Stimulated activated CD4-positive, alpha-beta T cell treated with anti-CD3 and anti-CD28 coated beads, TNF-alpha, amount 100 ng/mL, for 48 hours (primary cell): ENCODE measurements around the gene CTNNBL1.

Source experiments
- DNase-seq, 3 donors: peaks; one replicate each; pipeline ENCODE4 v3.0.0-alpha.2; 2020; ENCODE audit warnings: low read depth in 3 of 3

CTNNBL1 gene

DNA sequence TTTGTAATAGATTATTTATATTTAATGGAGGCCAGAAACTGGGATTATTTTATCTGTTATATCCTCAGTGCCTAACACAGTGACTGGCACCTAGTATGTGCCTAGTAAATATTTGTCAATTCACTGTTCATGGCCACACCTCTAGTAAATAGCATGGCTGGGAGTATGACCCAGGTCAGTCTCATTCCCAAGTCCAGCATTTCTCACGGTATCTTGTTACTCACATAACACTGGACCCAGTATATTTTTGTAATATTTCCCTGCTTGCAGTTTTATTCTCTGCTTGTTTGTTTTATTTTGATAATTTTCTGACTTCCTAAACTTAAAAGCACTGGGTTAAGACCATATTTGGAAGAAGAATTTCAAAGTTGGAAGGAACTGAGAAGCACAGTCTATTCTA, 47.7 kb downstream of the CTNNBL1 start:
- no peak for DNase-seq

DNA sequence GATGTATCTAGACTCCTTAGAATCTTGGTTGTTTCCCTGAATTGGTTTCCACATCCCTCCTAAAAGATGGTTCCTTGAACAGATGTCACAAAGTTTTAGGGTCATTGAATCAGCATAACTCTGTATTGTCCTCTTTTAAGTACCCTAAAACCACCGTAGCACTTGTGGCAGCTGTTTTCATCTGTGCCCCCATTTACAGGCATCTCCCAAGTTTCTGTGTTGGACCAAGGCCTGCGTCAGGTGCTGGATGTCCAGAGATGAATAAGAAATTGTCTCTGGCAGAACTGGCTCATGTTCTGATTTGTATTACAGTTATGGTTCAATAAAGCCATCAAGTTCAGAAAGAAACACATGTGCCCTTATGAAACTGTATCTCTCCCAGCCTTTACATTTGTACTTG, 48.3 kb downstream of the CTNNBL1 start:
- no peak for DNase-seq

DNA sequence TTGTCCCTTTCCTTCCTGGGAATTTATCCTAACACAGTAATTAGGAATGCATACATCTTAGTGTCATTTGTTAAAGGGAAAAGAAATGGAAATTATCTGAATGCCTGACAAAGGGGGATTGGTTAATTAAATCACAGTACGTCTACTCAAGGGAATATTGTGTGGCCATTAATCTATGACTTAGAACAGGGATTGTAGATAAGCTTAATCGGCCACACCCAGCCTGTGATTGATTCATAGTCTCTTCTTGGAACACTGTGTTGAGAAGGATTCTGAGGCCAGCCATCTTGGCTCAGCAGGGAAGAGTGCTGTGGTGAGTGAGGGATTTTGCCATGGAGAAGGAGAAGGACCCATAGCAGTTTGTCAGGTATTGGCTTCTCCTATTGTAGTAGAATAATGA, 50.5 kb downstream of the CTNNBL1 start:
- no peak for DNase-seq

DNA sequence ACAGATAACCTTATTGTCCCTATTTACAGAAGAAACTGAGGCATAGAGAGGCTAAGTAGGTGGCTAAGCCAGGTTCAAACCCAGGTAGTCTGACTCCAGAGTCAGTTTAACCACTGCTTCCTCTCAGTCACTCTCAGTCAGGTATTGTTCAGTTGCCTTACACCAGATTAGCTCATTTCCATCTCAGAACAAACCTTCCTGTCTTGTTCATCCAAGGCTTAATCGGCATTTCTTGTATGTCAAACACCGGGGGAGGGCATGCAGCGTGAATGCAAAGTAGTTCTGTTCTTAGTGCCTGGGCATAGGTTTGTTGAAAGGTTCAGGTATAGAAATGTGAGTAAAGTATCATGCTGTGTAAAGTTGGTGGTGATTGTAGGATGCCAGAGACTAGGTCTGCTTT, 51.7 kb downstream of the CTNNBL1 start:
- DNase-seq: peak in 1 of 3 donors; percentile 18

DNA sequence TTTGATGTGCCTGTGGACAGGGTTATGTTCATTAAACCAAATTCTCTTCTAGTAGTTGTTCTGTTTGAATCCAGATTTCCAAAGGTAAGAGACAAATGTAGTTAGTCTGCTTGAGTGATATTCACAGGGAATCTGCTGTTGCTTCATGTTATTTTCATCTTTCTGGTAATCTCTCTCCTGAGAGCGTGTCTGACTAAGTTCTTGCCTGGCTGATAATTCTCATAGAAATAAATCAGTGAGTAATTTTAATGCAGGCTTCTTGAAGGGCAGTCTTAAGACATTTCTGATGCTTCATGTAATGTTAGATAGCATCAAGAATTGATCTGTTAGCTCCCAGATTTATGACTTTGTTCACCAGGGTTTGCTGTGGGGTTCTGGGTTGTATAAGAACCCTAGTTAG, 54.2 kb downstream of the CTNNBL1 start:
- DNase-seq: no peak

DNA sequence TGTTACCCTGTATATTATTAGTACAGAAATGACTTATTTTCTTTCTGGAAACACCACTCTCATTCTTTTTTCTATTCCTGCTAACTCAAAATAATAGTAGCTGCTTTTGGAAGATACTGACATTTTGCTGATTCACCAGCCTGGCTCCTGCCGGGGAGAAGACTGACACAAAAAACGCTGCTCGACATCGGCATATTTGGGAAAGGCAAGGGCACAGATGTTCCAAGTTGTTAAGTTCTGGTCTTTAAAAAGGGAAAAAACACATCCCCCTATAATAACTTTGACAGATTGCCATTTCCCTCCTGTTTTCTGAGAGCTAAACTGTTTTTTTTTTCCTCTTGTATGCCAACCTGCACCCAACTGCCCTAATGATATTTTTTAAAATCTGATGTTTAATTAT, 55.4 kb downstream of the CTNNBL1 start:
- no peak for DNase-seq

DNA sequence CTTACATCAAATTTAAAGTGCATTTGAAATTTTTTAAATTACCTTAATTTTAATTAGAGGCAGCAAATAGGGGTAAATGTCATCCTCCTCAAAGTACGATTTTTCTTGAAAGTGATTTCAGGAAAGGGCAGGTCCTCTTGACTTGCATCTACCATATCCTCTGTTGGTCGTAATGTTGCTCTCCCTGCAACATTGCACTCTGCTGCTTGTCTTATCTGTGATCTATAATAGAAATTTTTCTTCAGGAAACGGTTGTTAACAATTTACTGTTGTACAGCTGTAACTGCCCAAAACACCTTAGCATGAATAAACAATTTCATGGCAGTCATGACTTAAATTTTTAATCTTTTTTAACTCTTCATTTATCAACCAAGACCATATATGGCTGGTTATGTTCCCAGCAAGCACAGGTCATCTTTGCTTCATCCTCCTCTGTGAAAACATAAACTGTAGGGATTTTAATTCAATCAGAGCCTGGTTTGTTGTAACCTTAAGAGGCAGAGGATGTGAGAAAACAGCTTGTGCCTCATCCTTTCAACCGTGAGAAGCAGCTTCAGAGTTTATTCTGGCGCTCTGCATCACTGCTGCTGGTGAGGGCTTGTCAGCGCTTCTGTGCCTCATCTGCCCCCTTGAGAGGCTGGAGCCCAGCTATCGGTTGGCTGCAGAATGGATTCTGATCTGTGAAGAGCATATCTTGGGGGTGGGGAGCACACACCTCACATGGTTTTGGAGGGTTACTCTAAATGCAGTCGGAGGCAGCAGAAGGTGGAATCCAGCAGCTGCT, 56.0 kb downstream of the CTNNBL1 start:
- no peak for DNase-seq

DNA sequence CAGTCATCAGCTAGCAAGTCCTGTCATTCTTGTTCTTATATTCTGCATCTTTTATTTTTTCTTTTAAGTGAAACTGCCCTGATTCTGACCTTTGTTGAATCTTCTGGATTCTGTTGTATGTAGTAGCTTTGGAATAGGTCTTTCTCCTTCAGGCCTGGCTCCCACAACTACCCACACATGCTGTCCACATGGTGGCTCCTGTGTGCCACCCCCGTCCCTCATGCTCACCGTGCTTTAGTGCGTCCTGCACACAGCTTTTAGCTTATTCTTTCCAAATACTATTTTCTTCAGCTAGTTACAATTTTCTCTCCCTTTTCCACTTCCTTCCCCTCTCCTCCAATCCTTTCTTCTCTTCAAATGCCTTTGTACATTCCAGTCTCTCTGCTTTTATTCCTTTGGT, 61.8 kb downstream of the CTNNBL1 start:
- DNase-seq: no peak

DNA sequence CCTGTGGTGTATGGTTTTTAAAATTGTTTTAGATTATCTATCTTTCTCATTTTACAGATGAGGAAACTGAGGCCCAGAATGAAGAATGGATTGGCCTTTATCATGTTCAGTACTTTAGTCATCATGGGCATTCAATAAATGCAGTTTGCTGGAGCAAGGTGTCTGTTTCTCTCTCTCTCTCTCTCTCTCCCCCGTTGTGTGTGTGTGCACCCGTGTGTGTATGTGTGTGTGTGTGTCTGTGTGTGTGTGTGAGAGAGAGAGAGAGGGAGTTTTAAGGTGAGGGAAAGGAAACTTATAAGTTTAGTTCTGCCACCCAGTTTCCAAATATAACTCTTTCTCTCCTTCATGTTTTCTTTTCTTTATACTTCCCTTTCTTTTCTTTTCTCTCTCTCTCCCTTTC, 62.4 kb downstream of the CTNNBL1 start:
- DNase-seq: no peak

DNA sequence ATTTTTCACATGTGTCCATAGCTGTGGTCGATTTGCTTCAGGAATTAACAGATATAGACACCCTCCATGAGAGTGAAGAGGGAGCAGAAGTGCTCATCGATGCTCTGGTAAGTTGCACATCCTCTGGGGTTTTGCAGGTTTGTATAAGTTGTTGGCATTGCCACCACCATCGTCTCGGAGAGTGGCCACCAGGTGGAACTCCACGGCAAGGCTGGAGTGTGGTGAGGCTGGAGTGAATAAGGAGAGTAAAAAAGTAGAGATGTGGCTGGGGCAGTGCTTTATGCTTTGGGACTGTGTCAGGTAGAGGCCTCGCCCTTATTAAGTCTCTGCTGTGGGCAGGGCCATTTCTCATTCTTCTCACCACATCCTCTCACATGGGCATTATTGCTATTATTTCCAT, 63.7 kb downstream of the CTNNBL1 start:
- DNase-seq: no peak

DNA sequence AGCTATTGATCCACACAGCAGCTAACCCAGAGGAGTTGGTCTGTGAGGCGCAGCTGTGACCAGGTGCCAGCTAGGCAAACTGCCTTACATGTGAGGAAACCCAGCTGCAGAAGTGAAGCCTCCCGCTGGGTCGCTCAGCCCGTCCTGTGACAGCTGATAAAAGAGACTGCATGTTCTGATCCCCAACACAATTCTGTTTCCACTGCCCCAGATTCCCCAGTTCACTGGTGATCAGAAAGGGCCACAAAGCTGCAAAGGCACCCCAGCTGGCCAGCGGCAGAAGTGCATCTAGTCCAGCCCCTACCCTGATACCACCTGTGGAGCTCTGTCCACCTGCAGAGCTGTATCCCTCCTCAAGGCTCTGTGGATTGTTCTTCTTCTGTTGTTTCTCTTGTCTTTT, 64.5 kb downstream of the CTNNBL1 start:
- DNase-seq: no peak

DNA sequence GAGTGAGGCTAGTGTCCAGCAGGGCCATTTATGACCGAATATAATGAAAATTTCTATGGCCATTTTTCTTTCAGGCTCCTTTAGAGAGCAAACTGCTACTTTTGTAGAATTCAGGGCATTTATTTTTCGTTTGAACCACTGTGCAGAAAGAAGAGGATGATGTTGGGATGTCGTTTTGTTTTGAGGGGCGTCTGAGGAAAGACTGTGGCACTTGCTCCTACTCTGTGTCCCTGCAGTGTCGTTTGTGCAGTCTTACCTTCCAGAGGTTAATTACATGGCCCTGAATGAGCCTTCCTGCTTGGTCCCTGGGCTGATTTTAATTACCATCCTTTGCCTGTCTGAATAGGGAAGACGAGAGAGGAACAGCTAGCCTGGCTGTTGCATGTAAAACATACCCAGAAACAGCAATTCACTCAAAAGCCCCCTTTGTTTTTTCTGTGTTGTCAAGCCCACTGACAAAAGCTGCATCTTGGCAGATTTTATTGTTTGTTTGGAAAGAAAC, 65.3 kb downstream of the CTNNBL1 start:
- DNase-seq: no peak

DNA sequence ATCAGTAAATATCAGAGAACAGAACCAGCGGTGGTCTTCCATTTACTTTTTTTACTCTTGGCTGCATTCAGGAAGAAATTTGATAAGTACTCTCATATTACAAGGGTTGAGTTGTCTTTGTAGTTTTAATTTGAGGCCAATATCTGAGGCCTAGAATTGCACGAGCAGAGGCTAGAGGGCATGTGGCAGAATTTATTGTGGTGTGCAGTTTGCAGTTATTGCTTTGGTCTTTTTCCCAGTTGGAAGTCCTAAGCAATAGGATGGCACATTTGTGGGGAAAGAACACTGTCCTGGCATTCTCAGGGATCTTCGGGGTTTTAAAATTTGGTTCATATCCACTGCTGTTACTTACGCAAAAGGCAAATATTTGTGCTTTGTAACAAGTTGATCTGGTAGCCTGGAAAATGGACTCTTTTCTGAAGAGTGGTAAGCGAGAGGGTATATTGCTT, 66.0 kb downstream of the CTNNBL1 start:
- no peak for DNase-seq

DNA sequence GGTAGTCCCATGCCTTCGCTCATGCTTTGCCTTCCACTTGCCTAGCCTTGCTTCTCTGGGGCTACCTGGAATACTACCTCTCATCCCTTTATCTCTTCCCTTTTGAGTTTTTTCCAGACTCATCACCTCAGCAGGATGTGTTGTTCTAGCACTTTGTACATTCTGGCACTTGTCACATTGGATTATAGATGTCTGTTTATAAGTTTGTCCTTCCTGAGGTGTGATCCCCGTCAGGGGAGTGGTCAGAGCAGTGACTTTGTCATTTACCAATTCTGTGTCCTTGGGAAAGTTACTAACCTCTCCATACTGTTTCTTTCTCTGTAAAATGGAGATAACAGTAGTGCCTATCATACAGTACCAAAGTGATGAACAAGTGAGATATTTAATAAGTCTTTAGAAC, 66.5 kb downstream of the CTNNBL1 start:
- no peak for DNase-seq

DNA sequence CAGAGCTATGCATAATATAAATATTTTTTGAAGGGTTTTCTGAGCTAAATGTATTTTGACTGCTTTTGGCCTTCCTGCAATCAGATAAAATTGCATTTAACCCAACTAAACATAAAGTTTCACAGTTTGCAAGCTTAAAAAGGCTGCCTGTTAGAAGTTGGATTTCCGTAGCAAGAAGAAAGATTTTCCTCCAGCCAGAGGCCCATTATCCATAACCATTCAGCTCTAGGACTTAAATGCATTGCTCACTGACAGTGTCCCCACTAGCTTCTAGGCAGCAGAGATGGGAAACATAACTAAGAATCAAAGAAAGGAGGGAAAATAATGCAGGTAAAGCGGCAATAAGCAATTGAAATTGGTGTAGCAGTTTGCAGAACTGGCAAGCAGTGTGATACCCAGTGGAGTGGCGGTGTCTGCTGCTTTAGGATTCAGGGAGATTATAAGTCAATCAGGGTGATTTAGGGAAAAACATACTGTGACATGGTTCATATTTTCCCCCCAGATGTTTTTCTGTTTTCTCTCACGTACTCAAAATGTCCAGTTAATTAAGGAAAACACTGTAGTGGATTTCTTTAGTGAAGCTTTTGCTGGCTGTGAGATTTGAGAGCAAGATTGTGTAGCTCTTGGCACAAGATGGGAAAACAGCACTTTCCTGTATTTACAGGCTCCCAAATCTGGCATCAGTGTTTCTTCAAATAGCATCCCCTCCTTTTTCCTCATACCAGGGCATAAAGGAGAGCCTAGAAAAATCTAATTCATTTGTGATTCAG, 69.1 kb downstream of the CTNNBL1 start:
- no peak for DNase-seq

DNA sequence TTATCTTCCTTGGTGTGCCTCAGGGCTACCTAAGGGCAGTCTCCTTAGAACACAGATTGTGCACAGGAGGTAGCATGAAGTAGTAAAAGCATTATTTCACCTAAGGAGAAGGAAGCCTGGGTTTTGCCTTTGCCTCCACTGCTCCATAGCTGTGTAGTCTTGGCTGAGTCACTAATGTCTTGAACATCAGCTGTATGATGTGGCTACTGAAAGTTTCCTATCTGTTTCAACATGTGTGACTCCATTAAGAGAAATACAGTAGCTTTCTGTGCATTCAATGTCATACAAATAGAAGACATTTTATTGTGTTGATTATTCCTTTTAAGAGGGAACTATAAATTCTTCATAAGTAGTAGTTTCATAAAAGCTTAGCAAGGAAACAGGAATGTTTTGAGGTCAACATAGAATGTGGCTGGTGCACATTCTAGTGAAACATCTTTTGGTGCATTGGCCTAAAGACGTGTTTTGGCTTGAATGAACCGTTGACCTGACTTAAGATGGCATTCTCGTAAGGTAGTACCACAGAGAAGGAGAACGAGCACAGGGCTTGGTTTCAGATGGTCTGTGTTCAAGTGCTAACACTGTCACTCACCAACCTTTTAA, 70.6 kb downstream of the CTNNBL1 start:
- no peak for DNase-seq

DNA sequence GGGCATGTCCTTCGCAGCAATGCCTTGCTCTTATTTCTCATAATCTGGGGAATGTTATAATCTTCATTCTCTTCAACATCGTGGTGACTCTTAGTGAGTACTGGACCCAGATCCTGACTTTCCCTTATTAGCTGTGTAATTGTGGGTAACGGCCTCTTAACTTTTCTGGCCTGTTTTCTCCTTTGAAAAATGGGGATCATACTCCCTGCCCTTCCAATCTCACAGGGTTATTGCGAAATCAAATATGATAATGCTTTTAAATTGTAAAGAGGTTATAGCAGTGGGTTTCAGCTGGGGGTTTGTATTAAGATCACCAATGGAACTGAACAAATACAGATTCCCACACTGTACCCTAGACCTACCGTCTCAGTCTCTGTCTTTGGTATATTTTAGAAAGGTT, 77.1 kb downstream of the CTNNBL1 start:
- no peak for DNase-seq

DNA sequence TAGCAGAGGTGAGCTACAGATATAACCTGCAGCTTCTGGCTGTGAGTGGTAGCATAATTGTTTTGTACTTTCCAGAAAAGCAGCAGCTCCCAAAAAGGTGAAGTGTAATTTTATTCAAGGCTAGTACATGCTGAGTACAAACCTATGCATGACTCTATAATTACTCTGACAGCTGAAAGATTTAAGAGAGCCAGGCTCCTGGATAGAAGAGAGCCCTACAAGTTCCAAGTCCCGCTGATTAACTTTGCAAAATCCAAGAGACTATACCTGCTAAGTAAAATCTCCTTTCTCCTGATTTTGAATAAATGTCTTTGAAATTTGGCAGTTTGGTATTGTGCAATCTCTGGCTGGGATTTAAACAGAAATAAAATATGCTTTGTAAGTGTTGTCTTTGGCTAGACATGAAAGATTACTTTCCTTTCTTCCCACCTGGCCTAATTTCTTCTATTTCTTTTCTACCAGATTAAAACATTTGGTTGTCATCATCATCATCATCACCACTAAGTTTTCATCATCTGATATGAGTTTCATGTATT, 79.5 kb downstream of the CTNNBL1 start:
- DNase-seq: no peak

DNA sequence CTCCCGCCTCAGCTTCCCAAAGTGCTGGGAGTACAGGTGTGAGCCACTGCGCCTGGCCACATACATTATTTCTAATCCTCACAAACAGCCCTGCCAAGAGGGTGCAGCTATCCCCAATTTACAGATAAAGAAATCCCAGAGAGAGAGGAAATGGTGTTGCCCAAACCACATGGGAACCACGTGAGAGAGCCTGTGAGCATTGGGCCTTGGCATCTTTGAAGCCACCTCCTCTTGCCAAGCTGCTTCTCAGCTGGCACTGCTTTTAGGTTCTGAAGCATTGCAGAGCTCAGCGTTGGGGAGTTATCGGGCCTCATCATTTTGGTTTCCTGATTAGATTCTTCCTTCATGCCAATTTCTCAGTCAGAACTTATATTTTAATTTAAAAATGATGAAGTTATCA, 80.3 kb downstream of the CTNNBL1 start:
- DNase-seq: no peak

DNA sequence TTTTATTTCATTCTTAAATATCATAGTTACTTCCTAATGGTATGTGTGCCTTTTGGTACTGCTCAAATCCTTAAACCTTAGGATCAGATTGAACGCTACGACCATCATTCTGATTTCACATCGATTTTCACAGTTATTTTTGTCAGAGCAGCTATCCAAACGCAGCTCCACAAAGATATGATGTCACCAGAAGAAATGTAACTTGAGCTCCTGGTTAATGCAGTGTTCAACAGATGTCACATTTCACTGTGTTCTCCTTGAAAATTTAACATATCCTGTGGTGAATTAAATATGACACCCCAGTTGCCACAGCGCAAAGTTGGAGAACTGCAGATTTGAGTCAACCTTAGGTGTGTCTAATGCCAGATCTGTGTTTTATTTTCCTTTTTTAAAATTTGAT, 81.4 kb downstream of the CTNNBL1 start:
- no peak for DNase-seq

DNA sequence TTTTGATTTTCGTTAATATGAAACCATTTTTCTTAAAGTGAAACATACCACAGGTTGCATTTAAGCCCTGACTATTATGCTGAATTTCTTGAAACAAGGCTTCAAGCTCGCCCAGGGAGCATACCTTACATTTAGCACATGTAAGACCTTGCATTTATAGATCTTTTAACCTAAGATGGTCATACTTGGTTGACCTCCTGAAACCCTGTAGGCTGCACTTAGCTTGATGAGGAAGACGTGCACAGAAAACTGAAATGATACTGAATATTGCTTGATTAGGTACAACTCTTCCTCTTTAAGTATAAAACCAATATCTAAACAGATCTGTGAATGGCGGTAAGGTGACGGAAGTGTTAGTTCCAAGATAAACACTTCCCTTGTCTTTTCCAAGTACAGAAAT, 82.2 kb downstream of the CTNNBL1 start:
- no peak for DNase-seq

DNA sequence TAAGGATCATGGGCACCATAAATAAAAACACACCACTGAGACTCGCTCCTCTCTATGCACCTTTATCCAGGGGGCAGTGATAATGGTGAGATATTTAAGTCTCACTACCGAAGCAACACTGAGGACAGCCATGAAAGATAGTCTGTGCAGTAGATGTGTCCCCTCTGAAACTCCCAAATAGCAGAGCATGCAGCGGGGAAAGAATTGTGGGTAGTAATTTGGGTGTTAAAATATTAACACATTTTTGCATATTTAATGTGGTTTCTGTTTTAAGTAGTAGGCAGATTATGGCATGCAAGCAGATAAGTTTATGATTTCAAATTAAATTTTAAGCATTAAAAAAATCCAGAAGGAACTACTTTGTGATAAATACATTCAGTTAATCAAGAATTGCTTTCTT, 82.7 kb downstream of the CTNNBL1 start:
- no peak for DNase-seq
